GM23248 (cell line): ENCODE results near the gene NDFIP2. TPM values are rescaled to one million over a fixed set of nuclear protein-coding genes. Genes with fewer than 3 reads are reported as not detected.

Source experiments
- DNase-seq: peaks from one replicate; pipeline ENCODE4 v3.0.0-alpha.2; 2015
- H2AFZ ChIP-seq: fragments of 200-600 bp; sonication (generic); 2 replicates; pipeline ENCODE4 v1.6.1; 2016; ENCODE audit warnings: antibody characterized with exemption
- H3F3A ChIP-seq: fragments of 200-600 bp; sonication (generic); 2 replicates; pipeline ENCODE4 v1.6.1; 2016; ENCODE audit warnings: mild to moderate bottlenecking, antibody characterized with exemption, mixed run types; ENCODE audit not compliant: insufficient read depth
- H3K27ac ChIP-seq: fragments of 200-600 bp; sonication (generic); 2 replicates; pipeline ENCODE4 v1.5.1; 2016; ENCODE audit warnings: mild to moderate bottlenecking
- H3K27me3 ChIP-seq: fragments of 200-600 bp; sonication (generic); replicated peaks from 2 replicates; pipeline ENCODE4 v1.6.1; 2016; ENCODE audit warnings: mild to moderate bottlenecking; ENCODE audit not compliant: insufficient read depth
- H3K36me3 ChIP-seq: fragments of 200-600 bp; sonication (generic); 2 replicates; pipeline ENCODE4 v1.6.1; 2016; ENCODE audit warnings: low read depth, mild to moderate bottlenecking
- H3K4me1 ChIP-seq: fragments of 200-600 bp; sonication (generic); 2 replicates; pipeline ENCODE4 v1.6.1; 2016; ENCODE audit warnings: mild to moderate bottlenecking; ENCODE audit not compliant: insufficient read depth
- H3K4me2 ChIP-seq: fragments of 200-600 bp; sonication (generic); one replicate; pipeline ENCODE4 v1.6.1; 2016; ENCODE audit warnings: mild to moderate bottlenecking; ENCODE audit not compliant: unreplicated experiment
- H3K4me3 ChIP-seq: fragments of 200-600 bp; sonication (generic); 2 replicates; pipeline ENCODE4 v1.5.1; 2016; ENCODE audit warnings: mild to moderate bottlenecking
- H3K79me2 ChIP-seq: fragments of 200-600 bp; sonication (generic); 2 replicates; pipeline ENCODE4 v1.6.1; 2016; ENCODE audit warnings: mild to moderate bottlenecking; ENCODE audit not compliant: insufficient read depth
- H3K9ac ChIP-seq: fragments of 200-600 bp; sonication (generic); 2 replicates; pipeline ENCODE4 v1.6.1; 2016; ENCODE audit warnings: mild to moderate bottlenecking
- H3K9me2 ChIP-seq: fragments of 200-600 bp; sonication (generic); 2 replicates; pipeline ENCODE4 v1.6.1; 2016; ENCODE audit warnings: mixed run types, mild to moderate bottlenecking, moderate library complexity; ENCODE audit not compliant: insufficient read depth
- H3K9me3 ChIP-seq: fragments of 200-600 bp; sonication (generic); one replicate; pipeline ENCODE4 v1.6.1; 2017; ENCODE audit warnings: low read depth
- H4K20me1 ChIP-seq: fragments of 200-600 bp; sonication (generic); 2 replicates; pipeline ENCODE4 v1.6.0; 2016; ENCODE audit not compliant: insufficient read depth
- EZH2 ChIP-seq: fragments of 200-600 bp; sonication (generic); IDR thresholded peaks from 2 replicates; pipeline ENCODE4 v1.6.1; 2018; ENCODE audit warnings: antibody characterized with exemption, mild to moderate bottlenecking; ENCODE audit not compliant: insufficient read depth, poor library complexity, severe bottlenecking
- EZH2phosphoT487 ChIP-seq: fragments of 200-600 bp; sonication (generic); IDR thresholded peaks from 2 replicates; pipeline ENCODE4 v1.6.1; 2018; ENCODE audit warnings: antibody characterized with exemption, moderate library complexity, mild to moderate bottlenecking, low read depth; ENCODE audit not compliant: insufficient read depth
- WGBS, 2 experiments: methylation state at CpG; one replicate each; pipeline ENCODE4 v1.1.6; 2015 to 2017; ENCODE audit warnings: low lambda C conversion rate in 2 of 2, low coverage in 1 of 2; ENCODE audit errors: missing lambda C conversion rate in 2 of 2; 5-methylcytosine and 5-hydroxymethylcytosine counted together
- in situ Hi-C: fragments of 300-500 bp; cut with MboI; formaldehyde crosslinking; loops from 2 replicates; pipeline ENCODE4 v1.15.0; 2020
- polyA plus RNA-seq: library from polyadenylated mRNA; unstranded; fragments of >200 nt; fragmentation: Nextera tagmentation; extraction: Ambion mirVana; gene quantifications from 2 replicates; pipeline ENCODE4 v1.2.1, GENCODE V29; 2016
- total RNA-seq: library from RNA; depleted of rRNA; stranded (reverse); fragments of >200 nt; shearing (Covaris generic); gene quantifications from 2 replicates; pipeline ENCODE4 v1.2.3, GENCODE V29; 2014

NDFIP2 gene
- total and polyA plus RNA-seq, 2 experiments from 2014 or later: 98.1 to 109 TPM

DNA sequence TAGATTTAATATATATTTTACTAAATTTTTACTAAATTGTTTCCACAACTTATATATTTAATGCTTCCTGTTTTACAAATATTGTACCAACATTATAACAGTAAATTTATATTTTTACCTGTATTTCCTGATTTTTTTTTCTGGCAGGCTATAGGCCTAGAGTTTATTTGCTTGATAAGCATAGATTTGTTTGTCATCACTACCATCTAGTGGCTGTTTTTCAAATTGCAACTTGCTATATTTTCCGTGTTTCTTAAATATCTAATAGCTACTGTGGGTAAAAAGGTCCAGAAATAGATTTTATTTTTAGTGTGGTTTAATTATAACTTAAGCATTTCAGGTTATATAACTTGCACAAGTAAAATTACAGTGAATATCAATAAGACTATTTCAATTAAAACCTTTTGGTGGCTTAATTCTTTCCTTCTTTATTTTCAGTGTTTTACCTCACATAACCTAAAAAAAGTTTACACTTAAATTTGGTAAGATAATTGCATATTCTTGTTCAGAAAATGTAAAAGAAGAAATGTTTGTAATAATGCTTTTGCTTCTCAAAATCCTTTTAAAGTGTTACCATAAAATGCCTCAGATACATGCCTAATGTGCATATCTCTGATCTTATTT is 60.6 kb downstream of the NDFIP2 start:
- Histone ChIP-seq H3K36me3 (peaks cover 14% of the 10 kb centered on the region; the same call in 1 of the 2 replicates), H3K9me3 (no peaks in the 10 kb centered on the region), H3K9ac (no peak overlapping the region), H3K4me1 (no peaks in the 10 kb centered on the region), H3K27ac (no peak overlapping the region), H4K20me1 (no peaks in the 10 kb centered on the region), H3K79me2 (peaks cover 36% of the 10 kb centered on the region), H3K27me3 (no peaks in the 10 kb centered on the region), H3F3A (0 out of 2 replicates have a peak, but pooled peaks cover 9% of the 10 kb centered on the region), H3K4me2 (no peak overlapping the region), H3K4me3 (no peak overlapping the region), H3K9me2 (no peaks in the 10 kb centered on the region), H2AFZ (no peak overlapping the region)
- TF ChIP-seq EZH2phosphoT487 (no peak), EZH2 (no peak)
- in situ Hi-C loops: loop anchor here (5.0 kb wide), 1 partner anchor 114 kb away; no protein-coding TSS in a partner anchor
- WGBS, 2 experiments: 0% methylated on average over 1 of the region's 1 CpG
- peak; percentile 55 for DNase-seq

DNA sequence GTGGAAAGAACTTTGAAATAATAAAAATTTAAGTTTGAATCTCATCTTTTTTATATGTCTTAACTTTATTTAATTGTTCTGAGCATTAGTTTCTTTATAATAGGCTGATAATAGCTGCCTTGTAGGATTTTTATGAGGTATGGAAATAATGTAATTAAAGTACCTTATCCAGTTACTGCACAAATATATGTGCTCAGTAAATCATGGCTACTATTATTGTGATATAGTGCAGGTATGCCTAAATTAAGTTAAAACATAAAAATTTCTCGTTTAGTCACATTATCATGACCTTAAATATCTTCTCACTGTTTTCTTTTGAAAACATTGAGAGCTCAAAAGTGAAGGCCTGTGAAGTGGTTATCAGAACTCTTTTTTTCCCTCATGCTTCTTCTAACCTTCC is 62.9 kb downstream of the NDFIP2 start:
- no peaks in the 10 kb centered on the region for H3K9me2 ChIP-seq
- in situ Hi-C loops: loop anchor here (5.0 kb wide), 1 partner anchor 117 kb away; no protein-coding TSS in a partner anchor
- 84 to 93% methylated on average over 1 of the region's 1 CpG for WGBS, 2 experiments
- H3K4me2 ChIP-seq: no peak overlapping the region
- H3K4me3 ChIP-seq: no peak overlapping the region
- peaks cover 14% of the 10 kb centered on the region; the same call in 1 of the 2 replicates for H3K36me3 ChIP-seq
- no peaks in the 10 kb centered on the region for H3K9me3 ChIP-seq
- H3K79me2 ChIP-seq: peaks cover 29% of the 10 kb centered on the region
- TF ChIP-seq EZH2: no peak
- TF ChIP-seq EZH2phosphoT487: no peak
- no peak overlapping the region for H2AFZ ChIP-seq
- H3K27me3 ChIP-seq: no peaks in the 10 kb centered on the region
- H3K27ac ChIP-seq: no peak overlapping the region
- no peak for DNase-seq
- H3F3A ChIP-seq: 0 out of 2 replicates have a peak, but pooled peaks cover 9% of the 10 kb centered on the region
- no peaks in the 10 kb centered on the region for H4K20me1 ChIP-seq
- no peaks in the 10 kb centered on the region for H3K4me1 ChIP-seq
- H3K9ac ChIP-seq: no peak overlapping the region

DNA sequence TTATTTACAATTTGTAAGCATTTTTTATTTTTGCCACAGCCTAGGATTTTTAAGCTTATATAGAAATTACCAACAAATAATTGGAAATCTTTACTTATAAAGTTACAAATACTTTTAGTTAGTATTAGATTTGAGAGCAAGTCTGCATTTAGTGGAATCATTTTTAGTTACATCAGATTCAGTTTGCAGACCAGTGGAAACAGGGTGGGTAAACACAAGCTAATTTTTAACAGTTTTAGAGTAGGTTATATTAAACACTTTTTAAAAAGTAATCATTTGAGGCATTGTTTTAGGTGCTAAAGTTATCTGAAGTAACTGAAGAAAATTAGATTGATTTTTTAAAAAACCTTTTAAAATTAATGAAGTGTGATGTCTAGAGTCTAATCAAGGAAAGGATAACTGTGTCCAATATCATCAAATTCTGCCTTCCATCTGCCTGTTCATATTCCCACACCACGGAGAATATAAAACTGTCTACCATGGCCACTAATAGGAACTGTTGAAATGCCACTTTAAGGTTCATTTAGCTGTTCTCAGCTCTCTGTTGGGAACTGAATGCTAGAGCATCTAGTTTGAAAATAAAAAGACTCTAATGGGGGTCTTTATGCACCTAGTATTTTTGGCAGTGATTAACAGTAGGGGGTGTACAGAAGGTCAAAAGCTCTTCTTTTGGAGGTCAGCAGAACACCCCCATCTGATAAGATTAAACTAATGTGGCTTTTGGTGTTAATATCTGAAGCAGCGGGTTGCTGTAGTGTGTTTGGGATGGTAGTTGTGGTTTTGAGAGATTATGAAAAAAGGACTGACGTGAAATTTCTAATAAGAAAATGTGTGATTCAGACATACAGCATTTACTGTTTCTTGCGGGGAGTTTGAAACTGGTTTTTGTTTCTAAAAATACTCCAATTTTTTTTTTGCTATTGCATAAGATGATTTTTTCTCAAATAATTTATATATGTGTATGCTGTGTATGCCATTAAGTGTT is 66.5 kb downstream of the NDFIP2 start:
- in situ Hi-C loops: no loop called here
- no peak overlapping the region for H3K4me3 ChIP-seq
- H3K27me3 ChIP-seq: no peaks in the 10 kb centered on the region
- no peaks in the 10 kb centered on the region for H3K9me2 ChIP-seq
- TF ChIP-seq EZH2 (no peak), EZH2phosphoT487 (no peak)
- H3K4me1 ChIP-seq: no peaks in the 10 kb centered on the region
- no peak overlapping the region for H3K9ac ChIP-seq
- no peaks in the 10 kb centered on the region for H4K20me1 ChIP-seq
- H3K79me2 ChIP-seq: peaks cover 19% of the 10 kb centered on the region
- H3K27ac ChIP-seq: no peak overlapping the region
- H3K36me3 ChIP-seq: peaks cover under 1% of the 10 kb centered on the region; the same call in 1 of the 2 replicates
- no peak overlapping the region for H2AFZ ChIP-seq
- H3K9me3 ChIP-seq: no peaks in the 10 kb centered on the region
- WGBS, 2 experiments: 83 to 88% methylated on average over 4 of the region's 4 CpGs
- no peak overlapping the region for H3K4me2 ChIP-seq
- no peaks in the 10 kb centered on the region for H3F3A ChIP-seq
- no peak for DNase-seq

DNA sequence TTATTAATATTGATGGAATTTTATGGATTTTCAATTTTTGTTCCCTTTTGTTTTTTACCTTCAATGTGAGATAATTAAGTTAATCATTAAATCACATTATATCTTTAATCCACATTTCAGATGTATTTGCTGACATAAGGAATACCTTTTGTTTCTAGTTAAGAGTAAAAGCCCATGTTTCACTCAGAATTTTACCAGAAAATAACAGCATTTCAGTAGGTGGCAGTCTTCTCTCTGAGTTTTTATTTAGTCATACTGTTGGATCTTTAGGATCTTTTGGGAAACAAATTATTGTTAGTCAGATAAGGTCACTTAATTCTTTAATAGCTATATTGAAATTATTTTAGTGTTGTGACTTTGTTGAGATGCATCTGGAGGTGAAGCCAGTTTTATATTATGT is 67.9 kb downstream of the NDFIP2 start:
- no peak for TF ChIP-seq EZH2
- TF ChIP-seq EZH2phosphoT487: no peak
- Histone ChIP-seq H2AFZ (no peak overlapping the region), H3K27me3 (no peaks in the 10 kb centered on the region), H3K79me2 (peaks cover 14% of the 10 kb centered on the region; the same call in 1 of the 2 replicates), H3K4me3 (no peak overlapping the region), H3K27ac (no peak overlapping the region), H4K20me1 (no peaks in the 10 kb centered on the region), H3K9ac (no peak overlapping the region), H3K4me1 (no peaks in the 10 kb centered on the region), H3F3A (no peaks in the 10 kb centered on the region), H3K9me2 (no peaks in the 10 kb centered on the region), H3K4me2 (no peak overlapping the region), H3K9me3 (no peaks in the 10 kb centered on the region), H3K36me3 (peaks cover 5% of the 10 kb centered on the region; the same call in 1 of the 2 replicates)
- in situ Hi-C loops: no loop called here
- DNase-seq: no peak
